ENCODE results near the gene CBX5. TPM values are rescaled to one million over a fixed set of nuclear protein-coding genes. Genes with fewer than 3 reads are reported as not detected.
"Not testable (repeated sequence)": the region's sequence is repeated elsewhere in the genome, so short reads cannot be mapped to it uniquely, and the experiment has no call there.

The CBX5 gene
- total RNA-seq, 4 donors from 2014 or later, result 13.2 to 26.4 (median 20.4) TPM

- intact Hi-C loops (cut with DNase I; ENCODE audit: low total_unique reads), result loop anchor here (5.0 kb wide), 1 partner anchor 159 kb away; the partner anchor contains the start of gene HOXC5
- TF ChIP-seq CTCF (IDR thresholded peaks at IDR 0.05), result peak in 1 of 3 donors; percentile 52
- TF ChIP-seq POLR2A (IDR thresholded peaks at IDR 0.05), result no peak
- no peak overlapping the region for H3K4me3 ChIP-seq (ENCODE audit: low read depth, poor library complexity, severe bottlenecking)
- 0% methylated on average over 14 of the region's 14 CpGs for WGBS, 2 donors
- DNase-seq (ENCODE audit: low spot score in 2 of 2), result peak; percentile 86 to 96
Measured at GRCh38 chr12:54191550-54192022, 88.3 kb downstream of the CBX5 start.

GRCh38 chr12:54191126-54191525, 88.8 kb downstream of the CBX5 start:
- no peak for DNase-seq (ENCODE audit: low spot score in 2 of 2)
- intact Hi-C loops (cut with DNase I; ENCODE audit: low total_unique reads), result loop anchor here (5.0 kb wide), 1 partner anchor 159 kb away; the partner anchor contains the start of gene HOXC5
- 31 to 36% methylated on average over 4 of the region's 4 CpGs for WGBS, 2 donors
- no peak overlapping the region for H3K4me3 ChIP-seq (ENCODE audit: low read depth, poor library complexity, severe bottlenecking)
- TF ChIP-seq POLR2A (IDR thresholded peaks at IDR 0.05) (no peak), CTCF (IDR thresholded peaks at IDR 0.05) (no peak)

- no peak overlapping the region for H3K4me3 ChIP-seq (ENCODE audit: low read depth, poor library complexity, severe bottlenecking)
- TF ChIP-seq POLR2A (IDR thresholded peaks at IDR 0.05) (no peak), CTCF (IDR thresholded peaks at IDR 0.05) (no peak)
- intact Hi-C loops (cut with DNase I; ENCODE audit: low total_unique reads), result no loop called here
- no peak for DNase-seq (ENCODE audit: low spot score in 2 of 2)
- 7 to 18% methylated on average over 3 of the region's 3 CpGs for WGBS, 2 donors
Measured at GRCh38 chr12:54189198-54189539, 90.8 kb downstream of the CBX5 start.

- intact Hi-C loops (cut with DNase I; ENCODE audit: low total_unique reads), result no loop called here
- TF ChIP-seq POLR2A (IDR thresholded peaks at IDR 0.05) (no peak), CTCF (IDR thresholded peaks at IDR 0.05) (no peak)
- no peak overlapping the region for H3K4me3 ChIP-seq (ENCODE audit: low read depth, poor library complexity, severe bottlenecking)
- DNase-seq (ENCODE audit: low spot score in 2 of 2), result no peak
- 54 to 92% methylated on average over 3 of the region's 3 CpGs for WGBS, 2 donors
Measured at GRCh38 chr12:54187075-54187474, 92.8 kb downstream of the CBX5 start.

DNA sequence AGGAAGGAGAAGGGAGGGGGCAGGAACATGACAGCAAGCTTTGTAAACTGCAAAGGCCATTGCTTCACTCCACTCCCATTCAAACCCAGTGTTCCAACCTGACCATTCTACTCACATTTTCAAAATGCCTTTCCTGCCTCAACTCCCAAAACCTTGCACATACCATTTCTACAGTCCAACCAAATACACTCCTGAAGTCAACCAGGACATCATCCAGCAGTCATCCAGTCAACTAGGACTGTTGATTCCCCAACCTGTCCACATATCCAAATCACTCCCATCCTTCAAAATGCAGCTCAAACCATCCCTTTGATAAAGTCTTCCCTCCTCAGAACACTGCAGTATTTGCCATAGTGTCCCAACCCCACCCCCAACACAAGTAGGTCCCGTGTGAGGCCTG, 94.0 kb downstream of the CBX5 start:
- intact Hi-C loops (cut with DNase I; ENCODE audit: low total_unique reads), result no loop called here
- 93 to 95% methylated on average over 1 of the region's 1 CpG for WGBS, 2 donors
- no peak for DNase-seq (ENCODE audit: low spot score in 2 of 2)
- no peak for TF ChIP-seq CTCF (IDR thresholded peaks at IDR 0.05)
- no peak for TF ChIP-seq POLR2A (IDR thresholded peaks at IDR 0.05)
- no peak overlapping the region for H3K4me3 ChIP-seq (ENCODE audit: low read depth, poor library complexity, severe bottlenecking)

DNA sequence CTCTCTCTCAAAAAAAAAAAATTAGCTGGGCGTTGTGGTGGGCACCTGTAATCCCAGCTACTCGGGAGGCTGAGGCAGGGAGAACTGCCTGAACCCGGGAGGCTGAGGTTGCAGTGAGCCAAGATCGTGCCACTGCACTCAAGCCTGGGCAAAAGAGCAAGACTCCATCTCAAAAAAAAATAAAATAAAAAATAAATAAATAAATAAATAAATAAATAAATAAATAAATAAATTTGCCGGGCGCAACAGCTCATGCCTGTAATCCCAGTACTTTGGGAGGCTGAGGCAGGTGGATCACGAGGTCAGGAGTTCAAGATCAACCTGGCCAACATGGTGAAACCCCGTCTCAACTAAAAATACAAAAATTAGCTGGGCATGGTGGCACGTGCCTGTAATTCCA, 94.6 kb downstream of the CBX5 start:
- 85 to 90% methylated on average over 8 to 9 of the region's 9 CpGs for WGBS, 2 donors
- H3K4me3 ChIP-seq (ENCODE audit: low read depth, poor library complexity, severe bottlenecking); DNase-seq (ENCODE audit: low spot score in 2 of 2); intact Hi-C loops (cut with DNase I; ENCODE audit: low total_unique reads): not testable (repeated sequence)

Data from lower leg skin (tissue), 4 donors.